D721Med (cell line): ENCODE data around the gene SUMO2.
A peak's percentile ranks its signal among the peaks of the same experiment; 100 is the strongest.

Source experiments
- DNase-seq: peaks from one replicate; pipeline ENCODE4 v3.0.0; 2011; ENCODE audit warnings: low spot score; ENCODE audit not compliant: insufficient read length
- FAIRE-seq: peaks from 2 replicates; lab custom pipeline; 2011; peaks lifted over from hg19 to GRCh38; lab: Jason Lieb, UNC
- TF ChIP-seq, protein P1 (sequence below): IDR thresholded peaks from 2 replicates; pipeline ENCODE4 v1.5.1; 2012; ENCODE audit warnings: mild to moderate bottlenecking, control low read depth; ENCODE audit not compliant: insufficient read depth; ENCODE audit errors: missing control alignments

The SUMO2 gene

DNA sequence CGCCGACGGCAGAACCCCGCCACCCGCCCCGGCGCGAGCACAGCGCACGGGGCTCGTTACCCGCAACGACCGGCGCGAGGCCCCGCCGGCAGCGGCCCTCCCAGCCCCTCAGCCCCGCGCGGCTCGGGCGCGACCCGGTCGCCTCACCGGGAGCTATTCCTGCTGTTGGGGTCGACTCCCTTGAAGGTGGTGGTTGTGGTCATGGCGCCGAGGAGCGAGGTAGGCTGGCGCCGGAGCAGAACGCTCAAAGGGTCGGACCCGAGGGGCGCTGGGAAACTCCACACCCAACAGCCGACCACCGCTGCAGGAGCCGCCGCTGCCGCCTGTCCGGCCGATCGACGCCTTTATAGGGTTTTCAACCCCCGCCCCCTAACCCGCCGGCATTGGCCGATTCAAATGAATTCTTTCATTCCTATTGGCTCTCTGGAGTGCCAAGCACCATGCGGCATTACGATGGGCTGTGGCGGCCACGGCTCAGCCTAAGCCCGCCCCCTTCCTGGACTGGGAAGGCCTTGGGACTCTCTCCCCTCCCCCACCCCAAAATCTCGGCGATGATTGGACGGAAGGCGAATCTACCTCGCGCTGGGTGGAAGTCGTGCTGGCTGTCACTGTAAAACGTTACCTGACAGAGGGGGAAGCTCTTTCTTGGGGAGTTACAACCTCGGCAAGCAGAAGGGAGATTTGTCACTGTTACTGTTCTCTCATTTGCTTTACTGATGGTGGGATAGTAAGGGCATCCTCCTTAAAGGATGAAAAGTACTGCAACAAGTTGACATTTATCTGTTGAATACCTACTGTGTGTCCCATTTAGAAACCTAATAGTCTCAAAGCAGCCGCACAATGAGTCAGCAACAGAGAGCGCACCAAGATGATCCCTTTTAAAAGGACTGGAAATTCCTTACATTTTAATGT, 28.3 kb downstream of the SUMO2 start, which contains the start of gene JPT1:
Gene JPT1 (minus strand): TSS at position 318 of the 912 bp plus-strand sequence. CDS start 115 bp downstream, at position 203.
- TF ChIP-seq, protein P1, sequence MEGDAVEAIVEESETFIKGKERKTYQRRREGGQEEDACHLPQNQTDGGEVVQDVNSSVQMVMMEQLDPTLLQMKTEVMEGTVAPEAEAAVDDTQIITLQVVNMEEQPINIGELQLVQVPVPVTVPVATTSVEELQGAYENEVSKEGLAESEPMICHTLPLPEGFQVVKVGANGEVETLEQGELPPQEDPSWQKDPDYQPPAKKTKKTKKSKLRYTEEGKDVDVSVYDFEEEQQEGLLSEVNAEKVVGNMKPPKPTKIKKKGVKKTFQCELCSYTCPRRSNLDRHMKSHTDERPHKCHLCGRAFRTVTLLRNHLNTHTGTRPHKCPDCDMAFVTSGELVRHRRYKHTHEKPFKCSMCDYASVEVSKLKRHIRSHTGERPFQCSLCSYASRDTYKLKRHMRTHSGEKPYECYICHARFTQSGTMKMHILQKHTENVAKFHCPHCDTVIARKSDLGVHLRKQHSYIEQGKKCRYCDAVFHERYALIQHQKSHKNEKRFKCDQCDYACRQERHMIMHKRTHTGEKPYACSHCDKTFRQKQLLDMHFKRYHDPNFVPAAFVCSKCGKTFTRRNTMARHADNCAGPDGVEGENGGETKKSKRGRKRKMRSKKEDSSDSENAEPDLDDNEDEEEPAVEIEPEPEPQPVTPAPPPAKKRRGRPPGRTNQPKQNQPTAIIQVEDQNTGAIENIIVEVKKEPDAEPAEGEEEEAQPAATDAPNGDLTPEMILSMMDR = no peak
- FAIRE-seq = no peak
- peak; percentile 82 for DNase-seq

DNA sequence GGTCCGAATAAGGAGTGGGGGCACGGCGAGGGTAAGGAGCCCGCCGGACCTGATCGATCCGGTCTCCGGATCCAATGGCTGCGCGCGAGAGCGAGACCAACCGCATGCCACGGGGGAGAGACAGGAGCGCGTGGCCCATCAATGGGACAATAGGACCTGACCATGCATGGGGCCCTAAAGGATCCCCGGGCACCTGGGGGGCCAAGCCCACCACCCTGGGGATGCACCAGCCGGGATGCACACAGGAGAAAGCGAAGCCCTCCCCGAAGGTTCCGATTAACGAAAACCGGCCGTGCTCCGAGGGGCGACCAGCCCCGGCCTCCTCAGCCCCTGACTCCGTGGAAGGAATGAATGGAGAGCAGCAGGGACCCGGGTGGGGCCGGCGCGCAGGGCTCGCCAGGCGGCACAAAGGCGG, 29.0 kb downstream of the SUMO2 start:
- DNase-seq (no peak), FAIRE-seq (no peak)
- TF ChIP-seq, protein P1 = no peak

GRCh38 chr17:75152922-75153779, 29.6 kb downstream of the SUMO2 start:
- FAIRE-seq (no peak), DNase-seq (no peak)
- TF ChIP-seq, protein P1 = no peak

- no peak for FAIRE-seq
- TF ChIP-seq, protein P1 = no peak
- no peak for DNase-seq
Measured at GRCh38 chr17:75152523-75152921, 30.2 kb downstream of the SUMO2 start.

- FAIRE-seq (no peak), DNase-seq (no peak)
- TF ChIP-seq, protein P1 = no peak
Measured at GRCh38 chr17:75151930-75152329, 30.8 kb downstream of the SUMO2 start.

DNA sequence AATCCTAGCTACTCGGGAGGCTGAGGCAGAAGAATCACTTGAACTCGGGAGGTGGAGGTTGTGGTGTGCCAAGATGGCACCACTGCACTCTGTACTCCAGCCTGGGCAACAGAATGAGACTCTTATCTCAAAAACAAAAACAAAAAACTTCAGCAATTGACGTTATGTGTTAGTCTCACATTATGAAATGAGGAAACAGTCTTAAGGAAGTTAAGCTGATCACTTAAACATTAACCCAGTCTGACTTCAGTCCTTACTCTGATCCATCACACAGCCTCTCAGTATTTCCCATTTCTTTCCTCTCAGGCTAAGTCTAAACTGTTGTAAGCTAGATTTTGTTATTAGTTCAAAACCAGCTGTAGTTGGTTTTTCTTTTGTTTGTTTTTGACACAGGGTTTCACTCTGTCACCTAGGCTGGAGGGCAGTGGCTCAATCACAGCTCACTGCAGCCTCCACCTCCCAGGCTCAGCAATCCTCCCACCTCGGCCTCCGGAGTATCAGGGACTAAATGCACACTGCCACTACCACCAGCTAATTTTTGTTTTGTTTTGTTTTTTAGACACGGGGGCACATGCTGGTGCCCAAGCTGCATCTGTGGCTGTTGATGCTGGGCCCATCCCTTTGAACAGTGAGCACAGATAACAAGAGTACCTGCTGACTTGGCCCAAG, 34.7 kb downstream of the SUMO2 start:
- TF ChIP-seq, protein P1 = no peak
- no peak for FAIRE-seq
- no peak for DNase-seq
